Heart left ventricle (tissue), 16 donors: ENCODE results near the gene BTD. TPM values are rescaled to one million over a fixed set of nuclear protein-coding genes. Genes with fewer than 3 reads are reported as not detected.
A peak's percentile ranks its signal among the peaks of the same experiment; 100 is the strongest.

Experiments used
- ATAC-seq, 4 donors: fragments of 200-7000 bp; cut with Tn5 transposase; one replicate each; pipeline ENCODE4 v1.9.1; 2020 to 2022; ENCODE audit warnings: moderate library complexity in 4 of 4, mild to moderate bottlenecking in 3 of 4, moderate number of reproducible peaks in 1 of 4
- DNase-seq, 5 donors: peaks; one replicate each; pipeline ENCODE4 v3.0.0-alpha.2; 2020
- H3K27ac ChIP-seq, 12 donors: fragments of 200-600 bp; sonication (generic) in 4 of 12; one replicate each; pipeline versions ENCODE4 v1.5.0 to v1.8.0; 2016 to 2022; ENCODE audit warnings: mild to moderate bottlenecking in 2 of 12
- H3K27me3 ChIP-seq, 9 donors: fragments of 200-600 bp; sonication (generic) in 2 of 9; one replicate each; pipeline versions ENCODE4 v1.5.1 to v1.8.0; 2016 to 2022; ENCODE audit warnings: mild to moderate bottlenecking in 3 of 9
- H3K36me3 ChIP-seq, 9 donors: fragments of 200-600 bp; sonication (generic) in 2 of 9; one replicate each; pipeline versions ENCODE4 v1.5.0 to v1.8.0; 2018 to 2022; ENCODE audit warnings: mild to moderate bottlenecking in 2 of 9
- H3K4me1 ChIP-seq, 12 donors: fragments of 200-600 bp; sonication (generic) in 4 of 12; one replicate each; pipeline versions ENCODE4 v1.5.0 to v1.8.0; 2016 to 2022; ENCODE audit warnings: mild to moderate bottlenecking in 3 of 12
- H3K4me3 ChIP-seq, 12 donors: fragments of 200-600 bp; sonication (generic) in 4 of 12; one replicate each; pipeline versions ENCODE4 v1.5.0 to v1.8.0; 2017 to 2022; ENCODE audit warnings: mild to moderate bottlenecking in 9 of 12, moderate library complexity in 4 of 12
- H3K9me3 ChIP-seq, 12 donors: fragments of 200-600 bp; sonication (generic) in 4 of 12; one replicate each; pipeline versions ENCODE4 v1.5.0 to v1.8.0; 2016 to 2022; ENCODE audit warnings: mild to moderate bottlenecking in 1 of 12
- POLR2A ChIP-seq, 2 donors: fragments of 450-650 bp; IDR thresholded peaks; one replicate each; pipeline ENCODE4 v1.6.1; 2017; ENCODE audit warnings: antibody characterized with exemption in 2 of 2, mild to moderate bottlenecking in 2 of 2, moderate library complexity in 2 of 2
- WGBS, 4 donors: extraction: QIAGEN DNeasy Blood & Tissue Kit in 2 of 4; methylation state at CpG; one replicate each; pipeline versions ENCODE4 v1.1.5 to v1.1.7; 2013 to 2018; 5-methylcytosine and 5-hydroxymethylcytosine counted together
- intact Hi-C, 10 donors: fragments of 100-400 bp; cut with DNase I; formaldehyde crosslinking; loops; one replicate each; pipeline versions ENCODE4 v1.11.1 to v1.14.2; 2022
- polyA plus RNA-seq, 2 donors: library from polyadenylated mRNA; stranded (reverse); fragments of 200-250 nt; gene quantifications; one replicate each; pipeline ENCODE4 v1.2.3, GENCODE V29; 2013
- total RNA-seq, 9 donors: library from RNA; depleted of rRNA in 2 of 9; stranded (reverse); fragments of >200 nt in 2 of 9; fragmentation: NEBNext Ultra II Directional in 3 of 9; extraction: Animal tissue kit (Norgen Biotek cat#: 25700) in 3 of 9; gene quantifications; one replicate each; pipeline versions ENCODE4 v1.1.0 to v1.2.4, GENCODE V29; 2016 to 2023
- TF ChIP-seq, protein P1 (sequence below), 12 donors: fragments of 200-600 bp; sonication (generic) in 4 of 12; IDR thresholded peaks; one replicate each; pipeline versions ENCODE4 v1.5.0 to v1.8.0; 2018 to 2022; ENCODE audit warnings: antibody characterized with exemption in 12 of 12, mild to moderate bottlenecking in 5 of 12
- donor health status: ischemic (EF 13 %, LVEDD 7.1; RV severe dilation, severe dysfunction).
- donor health status: healthy with polysubstance abuse.
- donor health status: DM: no; HTN: yes; CAD: no.
- donor health status: DM: no; HTN: no; CAD: no.
- donor health status: ischemic (EF 25% LVEDD 6.9; RV normal size, moderate dysfunction).
- donor health status: ischemic (EF 25% LVEDD 5.7; RV mildly dilated, moderate dysfunction).
- donor health status: healthy.
- donor health status: DM: yes; HTN: yes; CAD: no.
- donor health status: ischemic (EF 35%, LVEDD 5.7; RV mildly dilated, moderate dysfunction).
- donor health status: nonischemic (EF 11% LVEDD 7.7; RV severe dilation, severe dysfunction).
- donor health status: DM: yes; HTN: yes; CAD: no.
- donor health status: PGD.
- donor health status: ischemic (EF 29% LVEDD 5.4; RV normal size, mild dysfunction).
- donor health status: nonischemic (EF 23%, LVEDD 6.1; RV moderate dilation, normal function).

Gene BTD
- total and polyA plus RNA-seq, 11 donors: 4.2 to 16.4 (median 11.7) TPM

DNA sequence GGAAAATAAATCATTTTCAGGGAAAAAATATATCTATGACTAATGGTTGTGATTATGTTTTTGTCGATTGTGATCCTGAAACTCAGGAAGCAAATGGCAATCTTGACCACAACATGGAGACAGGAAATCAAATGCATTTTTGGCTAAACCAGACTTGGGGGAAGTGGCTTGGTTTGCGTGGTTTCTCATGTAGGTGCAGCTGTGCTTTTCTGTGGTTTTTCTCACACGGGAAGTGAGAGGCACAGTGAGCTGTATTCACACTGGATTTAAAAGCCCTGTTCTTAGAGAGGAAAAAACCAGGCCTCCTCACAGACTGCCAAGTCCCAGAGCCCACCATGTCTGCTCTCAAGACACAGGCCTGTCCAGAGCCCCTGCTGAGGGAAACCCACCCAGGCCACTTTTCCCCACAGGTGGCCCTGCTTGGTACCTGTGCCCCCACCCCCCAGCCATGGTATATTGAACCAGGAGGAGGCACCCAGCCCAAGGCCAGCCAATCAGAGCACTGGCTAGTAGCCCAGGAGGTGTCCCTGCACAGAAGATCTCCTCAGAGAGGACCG is 46.1 kb downstream of the BTD start:
- DNase-seq (peak in 1 of 5 donors; percentile 33), ATAC-seq (peak in 2 of 4 donors; percentile 50 to 54)
- 53 to 70% (median 60%) methylated on average over 4 of the region's 4 CpGs for WGBS, 4 donors
- Histone ChIP-seq H3K4me3 (no peak overlapping the region), H3K4me1 (peaks cover 0 to 35% (median 21%) of the 10 kb centered on the region in 12 donors), H3K27me3 (no peaks in the 10 kb centered on the region), H3K27ac (peak overlapping the region; percentile 13 to 85 (median 63)), H3K36me3 (peaks cover 0 to 9% (median 0%) of the 10 kb centered on the region in 9 donors), H3K9me3 (no peaks in the 10 kb centered on the region)
- TF ChIP-seq POLR2A (IDR thresholded peaks at IDR 0.05): no peak
- TF ChIP-seq, protein P1, sequence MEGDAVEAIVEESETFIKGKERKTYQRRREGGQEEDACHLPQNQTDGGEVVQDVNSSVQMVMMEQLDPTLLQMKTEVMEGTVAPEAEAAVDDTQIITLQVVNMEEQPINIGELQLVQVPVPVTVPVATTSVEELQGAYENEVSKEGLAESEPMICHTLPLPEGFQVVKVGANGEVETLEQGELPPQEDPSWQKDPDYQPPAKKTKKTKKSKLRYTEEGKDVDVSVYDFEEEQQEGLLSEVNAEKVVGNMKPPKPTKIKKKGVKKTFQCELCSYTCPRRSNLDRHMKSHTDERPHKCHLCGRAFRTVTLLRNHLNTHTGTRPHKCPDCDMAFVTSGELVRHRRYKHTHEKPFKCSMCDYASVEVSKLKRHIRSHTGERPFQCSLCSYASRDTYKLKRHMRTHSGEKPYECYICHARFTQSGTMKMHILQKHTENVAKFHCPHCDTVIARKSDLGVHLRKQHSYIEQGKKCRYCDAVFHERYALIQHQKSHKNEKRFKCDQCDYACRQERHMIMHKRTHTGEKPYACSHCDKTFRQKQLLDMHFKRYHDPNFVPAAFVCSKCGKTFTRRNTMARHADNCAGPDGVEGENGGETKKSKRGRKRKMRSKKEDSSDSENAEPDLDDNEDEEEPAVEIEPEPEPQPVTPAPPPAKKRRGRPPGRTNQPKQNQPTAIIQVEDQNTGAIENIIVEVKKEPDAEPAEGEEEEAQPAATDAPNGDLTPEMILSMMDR (IDR thresholded peaks at IDR 0.05): no peak
- intact Hi-C loops: no loop called here

DNA sequence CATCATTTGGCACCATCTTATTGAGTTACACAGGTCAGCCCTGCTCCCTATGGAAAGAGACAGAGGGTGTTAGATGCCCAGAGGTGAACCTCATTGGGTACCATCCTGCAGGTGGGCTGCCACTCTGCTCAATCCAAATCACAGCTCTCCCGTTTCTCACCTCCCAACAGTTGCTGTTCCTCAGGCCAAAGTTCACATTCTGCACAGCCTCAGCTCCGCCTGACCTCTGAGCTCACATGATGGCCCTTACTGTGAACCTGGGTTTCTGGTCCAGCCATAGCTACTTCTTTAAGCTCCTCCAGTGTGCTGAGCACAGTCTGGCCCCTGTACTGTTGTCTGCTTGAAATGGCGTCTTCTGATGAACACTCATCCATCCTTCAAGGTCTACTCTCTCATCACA is 47.8 kb downstream of the BTD start:
- Histone ChIP-seq H3K4me1 (peaks cover 0 to 35% (median 21%) of the 10 kb centered on the region in 12 donors), H3K9me3 (no peaks in the 10 kb centered on the region), H3K27me3 (no peaks in the 10 kb centered on the region), H3K4me3 (no peak overlapping the region), H3K27ac (no peak overlapping the region), H3K36me3 (peaks cover 0 to 5% (median 0%) of the 10 kb centered on the region in 9 donors)
- no peak for DNase-seq
- TF ChIP-seq, protein P1 (IDR thresholded peaks at IDR 0.05): no peak
- TF ChIP-seq POLR2A (IDR thresholded peaks at IDR 0.05): no peak
- no peak for ATAC-seq
- intact Hi-C loops: no loop called here
- WGBS, 4 donors: 97 to 99% (median 98%) methylated on average over 3 of the region's 3 CpGs

DNA sequence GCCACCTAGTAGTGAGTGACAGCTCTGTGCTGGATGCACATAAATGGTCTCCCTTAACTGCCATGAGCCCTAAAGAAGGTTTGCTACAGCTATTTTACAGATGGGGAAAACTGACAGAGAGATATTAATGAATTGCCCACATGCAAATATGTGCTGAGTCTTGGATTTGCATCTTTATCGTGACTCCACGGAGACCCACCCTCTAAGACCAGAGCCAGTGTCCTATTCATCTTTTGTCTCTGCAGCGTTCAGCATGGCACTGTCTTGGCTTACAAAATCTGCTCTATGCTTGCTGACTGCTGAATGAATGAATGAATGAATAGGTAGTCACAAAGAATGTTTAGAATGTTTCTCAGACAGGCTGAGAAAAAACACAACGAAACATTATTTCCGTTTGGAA is 48.3 kb downstream of the BTD start:
- peaks cover 0 to 35% (median 21%) of the 10 kb centered on the region in 12 donors for H3K4me1 ChIP-seq
- no peak for ATAC-seq
- no peak overlapping the region for H3K4me3 ChIP-seq
- no peak for DNase-seq
- intact Hi-C loops: no loop called here
- H3K27me3 ChIP-seq: no peaks in the 10 kb centered on the region
- H3K36me3 ChIP-seq: no peaks in the 10 kb centered on the region
- TF ChIP-seq, protein P1 (IDR thresholded peaks at IDR 0.05): no peak
- no peak for TF ChIP-seq POLR2A (IDR thresholded peaks at IDR 0.05)
- 93 to 94% (median 94%) methylated on average over 5 of the region's 5 CpGs for WGBS, 4 donors
- no peak overlapping the region for H3K27ac ChIP-seq
- no peaks in the 10 kb centered on the region for H3K9me3 ChIP-seq

DNA sequence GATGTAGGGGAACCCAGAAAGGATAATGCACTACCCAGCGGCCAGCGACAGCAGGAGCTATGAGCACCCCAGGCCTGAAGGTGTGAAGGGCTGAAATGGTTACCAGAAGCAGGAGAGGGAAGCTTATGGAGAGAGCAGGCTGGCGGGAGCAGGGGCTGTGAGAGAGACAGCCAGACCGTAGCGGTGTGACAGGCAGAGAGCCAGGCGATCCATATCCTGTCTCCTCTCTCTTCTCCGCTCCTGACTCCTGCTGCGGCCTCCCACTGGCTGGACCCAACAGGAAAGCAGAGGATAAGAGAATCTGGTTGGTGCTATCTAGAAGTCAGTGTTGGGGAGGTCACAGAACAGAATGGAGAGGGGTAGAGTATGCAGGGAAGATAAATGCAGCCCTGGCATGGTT is 49.9 kb downstream of the BTD start:
- Histone ChIP-seq H3K4me3 (no peak overlapping the region), H3K27ac (no peak overlapping the region), H3K27me3 (no peaks in the 10 kb centered on the region), H3K9me3 (peaks cover 0 to 15% (median 8%) of the 10 kb centered on the region in 12 donors), H3K4me1 (peaks cover 0 to 27% (median 16%) of the 10 kb centered on the region in 12 donors), H3K36me3 (no peaks in the 10 kb centered on the region)
- no peak for ATAC-seq
- WGBS, 4 donors: 48 to 74% (median 56%) methylated on average over 8 of the region's 8 CpGs
- intact Hi-C loops: no loop called here
- TF ChIP-seq, protein P1 (IDR thresholded peaks at IDR 0.05): no peak
- TF ChIP-seq POLR2A (IDR thresholded peaks at IDR 0.05): no peak
- no peak for DNase-seq
